SHP77 (cell line): ENCODE results near the gene AIP.
A peak's percentile ranks its signal among the peaks of the same experiment; 100 is the strongest.
"Not testable (repeated sequence)": the region's sequence is repeated elsewhere in the genome, so short reads cannot be mapped to it uniquely, and the experiment has no call there.

Source experiments
- DNase-seq, 2 experiments: peaks; one replicate each; lab custom pipeline; 2025; lab: John Stamatoyannopoulos, UW

AIP gene

GRCh38 chr11:67468759-67469507, 13.9 kb upstream of the AIP start, which contains the start of gene TMEM134:
Gene TMEM134, minus strand, starts transcription at chr11:67469251. Its CDS starts 59 bp downstream, at chr11:67469192.
- DNase-seq, result peak; percentile 91 to 92

- DNase-seq, result no peak
Observed at GRCh38 chr11:67469508-67469811, 13.4 kb upstream of the AIP start.

GRCh38 chr11:67470337-67471002, 12.4 kb upstream of the AIP start:
- DNase-seq, result no peak

GRCh38 chr11:67472882-67473281, 9.9 kb upstream of the AIP start:
- no peak for DNase-seq

- DNase-seq, result not testable (repeated sequence)
Observed at GRCh38 chr11:67476692-67477091, 6.1 kb upstream of the AIP start.

- DNase-seq, result not testable (repeated sequence)
Observed at GRCh38 chr11:67477344-67478050, 5.3 kb upstream of the AIP start.

- no peak for DNase-seq
Observed at GRCh38 chr11:67482275-67482826, 475 bp upstream of the AIP start.

- no peak for DNase-seq
Observed at GRCh38 chr11:67483831-67484665, 1.2 kb downstream of the AIP start.

- no peak for DNase-seq
Observed at GRCh38 chr11:67484847-67485311, 2.1 kb downstream of the AIP start.

GRCh38 chr11:67485873-67486361, 3.1 kb downstream of the AIP start:
- not testable (repeated sequence) for DNase-seq

GRCh38 chr11:67486481-67487195, 3.8 kb downstream of the AIP start:
- no peak for DNase-seq

- no peak for DNase-seq
Observed at GRCh38 chr11:67489203-67489884, 6.5 kb downstream of the AIP start.

- DNase-seq, result no peak
Observed at GRCh38 chr11:67489885-67490726, 7.3 kb downstream of the AIP start.

- no peak for DNase-seq
Observed at GRCh38 chr11:67490727-67491065, 7.9 kb downstream of the AIP start.

GRCh38 chr11:67491276-67492068, 8.6 kb downstream of the AIP start:
- no peak for DNase-seq

- DNase-seq, result no peak
Observed at GRCh38 chr11:67492069-67492727, 9.4 kb downstream of the AIP start.

GRCh38 chr11:67492801-67493547, 10.1 kb downstream of the AIP start:
- DNase-seq, result no peak
